Lower leg skin (tissue), 3 donors: ENCODE data around the gene RRP36.

Experiments
- POLR2A ChIP-seq, 2 donors: fragments of 450-650 bp; IDR thresholded peaks; one replicate each; pipeline ENCODE4 v1.6.1; 2016 to 2017; ENCODE audit warnings: antibody characterized with exemption in 2 of 2, mild to moderate bottlenecking in 1 of 2, moderate library complexity in 1 of 2
- TF ChIP-seq, protein P1 (sequence below), 3 donors: fragments of 450-650 bp; IDR thresholded peaks; one replicate each; pipeline ENCODE4 v1.5.1; 2016; ENCODE audit warnings: antibody characterized with exemption in 3 of 3, mild to moderate bottlenecking in 3 of 3, moderate library complexity in 2 of 3

DNA sequence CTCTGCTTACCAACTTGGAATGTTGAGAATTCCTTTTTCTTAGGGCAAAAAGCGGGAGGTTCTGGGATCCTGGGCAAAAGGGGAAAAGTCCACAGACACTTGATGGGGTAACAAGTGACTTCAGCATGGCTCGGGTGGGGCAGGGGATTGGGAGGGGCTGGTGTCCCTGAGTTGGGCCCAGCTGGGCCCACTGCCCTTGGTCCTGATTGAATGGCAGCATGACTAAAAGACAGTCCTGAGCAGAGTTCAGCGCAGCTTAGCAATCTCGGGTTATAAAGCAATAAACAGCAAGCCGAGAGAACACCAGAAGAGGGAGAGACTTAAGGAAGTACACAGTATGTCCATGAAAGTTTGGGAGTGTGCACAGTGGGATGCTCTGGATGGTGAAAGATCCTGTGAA is 31.5 kb upstream of the RRP36 start:
- TF ChIP-seq, protein P1, sequence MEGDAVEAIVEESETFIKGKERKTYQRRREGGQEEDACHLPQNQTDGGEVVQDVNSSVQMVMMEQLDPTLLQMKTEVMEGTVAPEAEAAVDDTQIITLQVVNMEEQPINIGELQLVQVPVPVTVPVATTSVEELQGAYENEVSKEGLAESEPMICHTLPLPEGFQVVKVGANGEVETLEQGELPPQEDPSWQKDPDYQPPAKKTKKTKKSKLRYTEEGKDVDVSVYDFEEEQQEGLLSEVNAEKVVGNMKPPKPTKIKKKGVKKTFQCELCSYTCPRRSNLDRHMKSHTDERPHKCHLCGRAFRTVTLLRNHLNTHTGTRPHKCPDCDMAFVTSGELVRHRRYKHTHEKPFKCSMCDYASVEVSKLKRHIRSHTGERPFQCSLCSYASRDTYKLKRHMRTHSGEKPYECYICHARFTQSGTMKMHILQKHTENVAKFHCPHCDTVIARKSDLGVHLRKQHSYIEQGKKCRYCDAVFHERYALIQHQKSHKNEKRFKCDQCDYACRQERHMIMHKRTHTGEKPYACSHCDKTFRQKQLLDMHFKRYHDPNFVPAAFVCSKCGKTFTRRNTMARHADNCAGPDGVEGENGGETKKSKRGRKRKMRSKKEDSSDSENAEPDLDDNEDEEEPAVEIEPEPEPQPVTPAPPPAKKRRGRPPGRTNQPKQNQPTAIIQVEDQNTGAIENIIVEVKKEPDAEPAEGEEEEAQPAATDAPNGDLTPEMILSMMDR (IDR thresholded peaks at IDR 0.05): no peak
- TF ChIP-seq POLR2A (IDR thresholded peaks at IDR 0.05): no peak
